ENCODE data around the gene TMEM209. TPM values are rescaled to one million over a fixed set of nuclear protein-coding genes. Genes with fewer than 3 reads are reported as not detected.
"Not testable (repeated sequence)": the region's sequence is repeated elsewhere in the genome, so short reads cannot be mapped to it uniquely, and the experiment has no call there.

Gene TMEM209
- total RNA-seq (8.7 TPM), polyA plus RNA-seq (ENCODE audit: insufficient read depth in 1 of 8, insufficient read length in 8 of 8, low replicate concordance in 1 of 8) (10 to 100 TPM in 3 of 8 donors, 1 to 10 TPM in 5; 8.5 to 12.7 (median 9.3) TPM)
- long read RNA-seq, donor 1, partial matches to known transcripts: 0 of 1 reads
- long read RNA-seq, donor 1, other reads (novel, unspliced or antisense): 0 of 1 reads
- long read RNA-seq, donor 2: 0 reads
- long read RNA-seq, donor 3, partial matches to known transcripts: 0 of 2 reads
- long read RNA-seq, donor 3, other reads (novel, unspliced or antisense): 0 of 2 reads
- long read RNA-seq, donor 4: 0 reads
- long read RNA-seq, donor 5, partial matches to known transcripts: 0 of 2 reads
- long read RNA-seq, donor 5, other reads (novel, unspliced or antisense): 0 of 2 reads
- long read RNA-seq, donor 6, partial matches to known transcripts: 0 of 2 reads
- long read RNA-seq, donor 6, other reads (novel, unspliced or antisense): 0 of 2 reads
- long read RNA-seq, donor 7, partial matches to known transcripts: 0 of 3 reads
- long read RNA-seq, donor 7, other reads (novel, unspliced or antisense): 0 of 3 reads
- long read RNA-seq, donor 8, partial matches to known transcripts: 0 of 2 reads
- long read RNA-seq, donor 8, other reads (novel, unspliced or antisense): 0 of 2 reads
- long read RNA-seq, donor 9, partial matches to known transcripts: 0 of 2 reads
- long read RNA-seq, donor 9, other reads (novel, unspliced or antisense): 0 of 2 reads
- long read RNA-seq, donor 10, partial matches to known transcripts: 0 of 3 reads
- long read RNA-seq, donor 10, other reads (novel, unspliced or antisense): 0 of 3 reads
- long read RNA-seq, donor 11, partial matches to known transcripts: 0 of 2 reads
- long read RNA-seq, donor 11, other reads (novel, unspliced or antisense): 0 of 2 reads

GRCh38 chr7:130205084-130205947, at the start of gene TMEM209:
TMEM209 (minus strand) TSS chr7:130205406; CDS start chr7:130205375, 31 bp downstream.
- Histone ChIP-seq H3K27ac (ENCODE audit: low read length) (peak within 1 kb of the TSS; percentile 100), H3K9me3 (replicated peaks; ENCODE audit: control insufficient read depth, low read depth, low read length) (no peaks in the 10 kb centered on the region), H3K36me3 (ENCODE audit: control insufficient read depth, insufficient read depth, low read length) (peaks cover 17% of the 10 kb centered on the region), H3K4me1 (ENCODE audit: control insufficient read depth, insufficient read depth, low read length) (peaks cover 9% of the 10 kb centered on the region), H3K4me3 (ENCODE audit: low read length) (peak within 1 kb of the TSS; percentile 94), H3K27me3 (ENCODE audit: control insufficient read depth, insufficient read depth, low read length) (no peaks in the 10 kb centered on the region)
- WGBS (ENCODE audit: insufficient coverage): 5% methylated on average over 36 of the region's 44 CpGs
- peak; percentile 99 for DNase-seq

- H3K9me3 ChIP-seq (replicated peaks; ENCODE audit: control insufficient read depth, low read depth, low read length): peaks cover 26% of the 10 kb centered on the region
- H3K27me3 ChIP-seq (ENCODE audit: control insufficient read depth, insufficient read depth, low read length): no peaks in the 10 kb centered on the region
- no peak overlapping the region for H3K27ac ChIP-seq (ENCODE audit: low read length)
- no peaks in the 10 kb centered on the region for H3K36me3 ChIP-seq (ENCODE audit: control insufficient read depth, insufficient read depth, low read length)
- no peak for DNase-seq
- 71% methylated on average over 5 of the region's 6 CpGs for WGBS (ENCODE audit: insufficient coverage)
- H3K4me1 ChIP-seq (ENCODE audit: control insufficient read depth, insufficient read depth, low read length): no peaks in the 10 kb centered on the region
- no peak overlapping the region for H3K4me3 ChIP-seq (ENCODE audit: low read length)
These were observed 49.3 kb upstream of the TMEM209 start for GRCh38 chr7:130254555-130254954.

- not testable (repeated sequence) for H3K4me3 ChIP-seq (ENCODE audit: low read length); H3K36me3 ChIP-seq (ENCODE audit: control insufficient read depth, insufficient read depth, low read length); H3K9me3 ChIP-seq (replicated peaks; ENCODE audit: control insufficient read depth, low read depth, low read length); DNase-seq; H3K27me3 ChIP-seq (ENCODE audit: control insufficient read depth, insufficient read depth, low read length); H3K4me1 ChIP-seq (ENCODE audit: control insufficient read depth, insufficient read depth, low read length); H3K27ac ChIP-seq (ENCODE audit: low read length)
- no CpG with 5 or more reads among the region's 3 CpGs for WGBS (ENCODE audit: insufficient coverage)
These were observed 44.4 kb upstream of the TMEM209 start for GRCh38 chr7:130249626-130250025.

- H3K27me3 ChIP-seq (ENCODE audit: control insufficient read depth, insufficient read depth, low read length); H3K36me3 ChIP-seq (ENCODE audit: control insufficient read depth, insufficient read depth, low read length); H3K27ac ChIP-seq (ENCODE audit: low read length); H3K9me3 ChIP-seq (replicated peaks; ENCODE audit: control insufficient read depth, low read depth, low read length); H3K4me1 ChIP-seq (ENCODE audit: control insufficient read depth, insufficient read depth, low read length); H3K4me3 ChIP-seq (ENCODE audit: low read length); DNase-seq: not testable (repeated sequence)
- 80% methylated on average over 1 of the region's 5 CpGs for WGBS (ENCODE audit: insufficient coverage)
These were observed 43.6 kb upstream of the TMEM209 start for GRCh38 chr7:130248842-130249241.

- not testable (repeated sequence) for H3K36me3 ChIP-seq (ENCODE audit: control insufficient read depth, insufficient read depth, low read length); H3K27me3 ChIP-seq (ENCODE audit: control insufficient read depth, insufficient read depth, low read length); H3K4me1 ChIP-seq (ENCODE audit: control insufficient read depth, insufficient read depth, low read length); H3K27ac ChIP-seq (ENCODE audit: low read length); DNase-seq; H3K4me3 ChIP-seq (ENCODE audit: low read length); H3K9me3 ChIP-seq (replicated peaks; ENCODE audit: control insufficient read depth, low read depth, low read length)
- no CpG with 5 or more reads among the region's 1 CpG for WGBS (ENCODE audit: insufficient coverage)
These were observed 41.3 kb upstream of the TMEM209 start for GRCh38 chr7:130246491-130246890.

GRCh38 chr7:130243486-130243885, 38.3 kb upstream of the TMEM209 start:
- H3K27me3 ChIP-seq (ENCODE audit: control insufficient read depth, insufficient read depth, low read length); H3K36me3 ChIP-seq (ENCODE audit: control insufficient read depth, insufficient read depth, low read length); H3K4me3 ChIP-seq (ENCODE audit: low read length); H3K4me1 ChIP-seq (ENCODE audit: control insufficient read depth, insufficient read depth, low read length); H3K9me3 ChIP-seq (replicated peaks; ENCODE audit: control insufficient read depth, low read depth, low read length): not testable (repeated sequence)
- 0% methylated on average over 1 of the region's 1 CpG for WGBS (ENCODE audit: insufficient coverage)
- peak; percentile 86 for DNase-seq
- H3K27ac ChIP-seq (ENCODE audit: low read length): peak overlapping the region; percentile 57

- no peaks in the 10 kb centered on the region for H3K36me3 ChIP-seq (ENCODE audit: control insufficient read depth, insufficient read depth, low read length)
- H3K9me3 ChIP-seq (replicated peaks; ENCODE audit: control insufficient read depth, low read depth, low read length): peaks cover 2% of the 10 kb centered on the region
- peak; percentile 24 for DNase-seq
- H3K4me3 ChIP-seq (ENCODE audit: low read length): no peak overlapping the region
- no peaks in the 10 kb centered on the region for H3K4me1 ChIP-seq (ENCODE audit: control insufficient read depth, insufficient read depth, low read length)
- H3K27ac ChIP-seq (ENCODE audit: low read length): no peak overlapping the region
- 90% methylated on average over 2 of the region's 5 CpGs for WGBS (ENCODE audit: insufficient coverage)
- no peaks in the 10 kb centered on the region for H3K27me3 ChIP-seq (ENCODE audit: control insufficient read depth, insufficient read depth, low read length)
These were observed 37.2 kb upstream of the TMEM209 start for GRCh38 chr7:130242198-130243014.

- H3K27me3 ChIP-seq (ENCODE audit: control insufficient read depth, insufficient read depth, low read length): no peaks in the 10 kb centered on the region
- no CpG with 5 or more reads among the region's 1 CpG for WGBS (ENCODE audit: insufficient coverage)
These were observed 35.0 kb upstream of the TMEM209 start for GRCh38 chr7:130240240-130240639.

GRCh38 chr7:130236361-130236760, 31.2 kb upstream of the TMEM209 start:
- DNase-seq: peak; percentile 13
- WGBS (ENCODE audit: insufficient coverage): 83% methylated on average over 3 of the region's 4 CpGs
- H3K4me1 ChIP-seq (ENCODE audit: control insufficient read depth, insufficient read depth, low read length); H3K36me3 ChIP-seq (ENCODE audit: control insufficient read depth, insufficient read depth, low read length); H3K27ac ChIP-seq (ENCODE audit: low read length); H3K4me3 ChIP-seq (ENCODE audit: low read length); H3K27me3 ChIP-seq (ENCODE audit: control insufficient read depth, insufficient read depth, low read length); H3K9me3 ChIP-seq (replicated peaks; ENCODE audit: control insufficient read depth, low read depth, low read length): not testable (repeated sequence)

More at GRCh38 chr7:130240240-130240639, 35.0 kb upstream of the TMEM209 start:
- H3K4me1 ChIP-seq (ENCODE audit: control insufficient read depth, insufficient read depth, low read length): no peaks in the 10 kb centered on the region
- no peak overlapping the region for H3K4me3 ChIP-seq (ENCODE audit: low read length)
- no peaks in the 10 kb centered on the region for H3K9me3 ChIP-seq (replicated peaks; ENCODE audit: control insufficient read depth, low read depth, low read length)
- H3K27ac ChIP-seq (ENCODE audit: low read length): no peak overlapping the region
- DNase-seq: no peak
- no peaks in the 10 kb centered on the region for H3K36me3 ChIP-seq (ENCODE audit: control insufficient read depth, insufficient read depth, low read length)
